OCI-LY3 (cell line): Measurements from ENCODE around the gene C2.

Experiments used
- H2AFZ ChIP-seq: fragments of 200-600, 300-600 bp; shearing (Covaris generic); 2 replicates; pipeline ENCODE4 v1.6.0; 2014; ENCODE audit warnings: antibody characterized with exemption, low read depth, low read length
- H3K27ac ChIP-seq: fragments of 200-600, 300-600 bp; sonication (generic); 2 replicates; pipeline ENCODE4 v1.5.1; 2014; ENCODE audit warnings: mild to moderate bottlenecking, low read length, moderate library complexity, mixed read lengths
- H3K27me3 ChIP-seq: fragments of 200-600, 300-600 bp; sonication (generic); 2 replicates; pipeline ENCODE4 v1.6.1; 2014; ENCODE audit warnings: low read depth, low read length, mixed read lengths
- H3K36me3 ChIP-seq: fragments of 200-600, 300-600 bp; sonication (generic); replicated peaks from 2 replicates; pipeline ENCODE3; 2014; ENCODE audit warnings: low read depth, low read length, mixed read lengths
- H3K4me1 ChIP-seq: fragments of 300-600, 200-600 bp; sonication (generic); 2 replicates; pipeline ENCODE4 v1.6.1; 2014; ENCODE audit warnings: low read length, mixed read lengths
- H3K4me2 ChIP-seq: fragments of 200-600, 300-600 bp; sonication (generic); 2 replicates; pipeline ENCODE4 v1.6.1; 2014; ENCODE audit warnings: low read length, mixed read lengths
- H3K4me3 ChIP-seq: fragments of 300-600, 200-600 bp; sonication (generic); 2 replicates; pipeline ENCODE4 v1.5.1; 2014; ENCODE audit warnings: antibody characterized with exemption, mild to moderate bottlenecking, low read length, moderate library complexity
- H3K79me2 ChIP-seq: fragments of 300-600, 200-600 bp; shearing (Covaris generic); 2 replicates; pipeline ENCODE4 v1.6.1; 2014; ENCODE audit warnings: mild to moderate bottlenecking, low read length, mixed read lengths
- H3K9ac ChIP-seq: fragments of 300-600, 200-600 bp; shearing (Covaris generic); 2 replicates; pipeline ENCODE4 v1.6.0; 2014; ENCODE audit warnings: mild to moderate bottlenecking, low read length, moderate library complexity
- H3K9me3 ChIP-seq: fragments of 200-600, 300-600 bp; shearing (Covaris generic); 2 replicates; pipeline ENCODE4 v1.6.1; 2014; ENCODE audit warnings: low read length, mixed read lengths; ENCODE audit not compliant: insufficient read depth
- H4K20me1 ChIP-seq: fragments of 200-600, 300-600 bp; sonication (generic); 2 replicates; pipeline ENCODE4 v1.6.1; 2016; ENCODE audit warnings: low read length, mixed read lengths; ENCODE audit not compliant: insufficient read depth
- CTCF ChIP-seq: fragments of 200-600, 300-600 bp; sonication (generic); IDR thresholded peaks from 2 replicates; pipeline ENCODE4 v1.5.1; 2014; ENCODE audit warnings: antibody characterized with exemption, low read length, low read depth
- EZH2phosphoT487 ChIP-seq: fragments of 200-600 bp; shearing (Covaris generic); IDR thresholded peaks from 2 replicates; pipeline ENCODE4 v1.6.1; 2018; ENCODE audit warnings: antibody characterized with exemption, mixed run types, low read depth

Gene C2

DNA sequence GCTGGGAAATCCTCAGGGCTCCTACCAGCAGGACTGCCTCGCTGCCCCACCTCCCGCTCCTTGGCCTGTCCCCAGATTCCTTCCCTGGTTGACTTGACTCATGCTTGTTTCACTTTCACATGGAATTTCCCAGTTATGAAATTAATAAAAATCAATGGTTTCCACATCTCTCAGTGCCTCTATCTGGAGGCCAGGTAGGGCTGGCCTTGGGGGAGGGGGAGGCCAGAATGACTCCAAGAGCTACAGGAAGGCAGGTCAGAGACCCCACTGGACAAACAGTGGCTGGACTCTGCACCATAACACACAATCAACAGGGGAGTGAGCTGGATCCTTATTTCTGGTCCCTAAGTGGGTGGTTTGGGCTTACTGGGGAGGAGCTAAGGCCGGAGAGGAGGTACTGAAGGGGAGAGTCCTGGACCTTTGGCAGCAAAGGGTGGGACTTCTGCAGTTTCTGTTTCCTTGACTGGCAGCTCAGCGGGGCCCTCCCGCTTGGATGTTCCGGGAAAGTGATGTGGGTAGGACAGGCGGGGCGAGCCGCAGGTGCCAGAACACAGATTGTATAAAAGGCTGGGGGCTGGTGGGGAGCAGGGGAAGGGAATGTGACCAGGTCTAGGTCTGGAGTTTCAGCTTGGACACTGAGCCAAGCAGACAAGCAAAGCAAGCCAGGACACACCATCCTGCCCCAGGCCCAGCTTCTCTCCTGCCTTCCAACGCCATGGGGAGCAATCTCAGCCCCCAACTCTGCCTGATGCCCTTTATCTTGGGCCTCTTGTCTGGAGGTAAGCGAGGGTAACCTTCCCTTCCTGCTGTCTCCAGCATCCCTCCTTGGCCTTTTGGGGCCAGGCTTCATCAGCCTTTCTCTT is 18.2 kb downstream of the C2 start, which contains the start of gene CFB:
Gene CFB, plus strand, starts transcription at position 589 of the 863 bp plus-strand sequence. Its CDS starts 127 bp downstream, at position 716.
- Histone ChIP-seq H2AFZ (no peak within 1 kb of the TSS), H3K27ac (no peak within 1 kb of the TSS)
- TF ChIP-seq CTCF = no peak
- no peak for TF ChIP-seq EZH2phosphoT487

DNA sequence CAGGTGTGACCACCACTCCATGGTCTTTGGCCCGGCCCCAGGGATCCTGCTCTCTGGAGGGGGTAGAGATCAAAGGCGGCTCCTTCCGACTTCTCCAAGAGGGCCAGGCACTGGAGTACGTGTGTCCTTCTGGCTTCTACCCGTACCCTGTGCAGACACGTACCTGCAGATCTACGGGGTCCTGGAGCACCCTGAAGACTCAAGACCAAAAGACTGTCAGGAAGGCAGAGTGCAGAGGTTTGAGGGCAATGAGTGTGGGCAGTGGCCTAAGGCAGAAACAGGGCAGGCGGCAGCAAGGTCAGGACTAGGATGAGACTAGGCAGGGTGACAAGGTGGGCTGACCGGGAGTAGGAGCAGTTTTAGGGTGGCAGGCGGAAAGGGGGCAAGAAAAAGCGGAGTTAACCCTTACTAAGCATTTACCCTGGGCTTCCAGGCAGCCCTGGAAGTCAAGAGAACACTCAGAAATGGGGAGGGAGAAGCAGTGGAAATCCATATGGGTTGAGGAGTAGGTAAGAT is 18.9 kb downstream of the C2 start:
- Histone ChIP-seq H3K27ac (no peak overlapping the region), H3K36me3 (no peaks in the 10 kb centered on the region), H3K79me2 (no peaks in the 10 kb centered on the region), H3K4me3 (no peak overlapping the region), H4K20me1 (no peaks in the 10 kb centered on the region), H3K4me2 (no peak overlapping the region), H3K9ac (no peak overlapping the region), H2AFZ (no peak overlapping the region), H3K9me3 (no peaks in the 10 kb centered on the region), H3K27me3 (no peaks in the 10 kb centered on the region), H3K4me1 (peaks cover 5% of the 10 kb centered on the region)
- TF ChIP-seq CTCF (no peak), EZH2phosphoT487 (no peak)

More for the DNA sequence above, 18.2 kb downstream of the C2 start, which contains the start of gene CFB:
- no peaks in the 10 kb centered on the region for H4K20me1 ChIP-seq
- H3K36me3 ChIP-seq = no peaks in the 10 kb centered on the region
- no peaks in the 10 kb centered on the region for H3K79me2 ChIP-seq
- no peak within 1 kb of the TSS for H3K4me3 ChIP-seq
- peak within 1 kb of the TSS; percentile 12; the same call in 1 of the 2 replicates for H3K4me2 ChIP-seq
- H3K9me3 ChIP-seq = no peaks in the 10 kb centered on the region
- H3K4me1 ChIP-seq = peaks cover 5% of the 10 kb centered on the region
- H3K9ac ChIP-seq = no peak within 1 kb of the TSS
- H3K27me3 ChIP-seq = no peaks in the 10 kb centered on the region

DNA sequence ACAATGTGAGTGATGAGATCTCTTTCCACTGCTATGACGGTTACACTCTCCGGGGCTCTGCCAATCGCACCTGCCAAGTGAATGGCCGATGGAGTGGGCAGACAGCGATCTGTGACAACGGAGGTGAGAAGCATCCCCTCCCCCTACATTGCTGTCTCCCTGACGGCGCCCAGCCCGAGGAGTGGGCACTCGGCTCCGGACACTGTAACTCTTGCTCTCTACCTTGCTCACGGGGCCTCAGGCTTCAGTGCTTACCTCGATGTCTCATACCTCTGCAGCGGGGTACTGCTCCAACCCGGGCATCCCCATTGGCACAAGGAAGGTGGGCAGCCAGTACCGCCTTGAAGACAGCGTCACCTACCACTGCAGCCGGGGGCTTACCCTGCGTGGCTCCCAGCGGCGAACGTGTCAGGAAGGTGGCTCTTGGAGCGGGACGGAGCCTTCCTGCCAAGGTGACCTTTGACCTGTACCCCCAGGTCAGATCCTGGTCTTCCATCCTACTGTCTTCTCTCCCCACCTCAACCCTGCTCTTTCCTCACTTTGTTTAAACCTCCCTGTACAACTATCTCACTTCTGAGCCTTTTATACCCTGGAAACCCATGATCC is 19.7 kb downstream of the C2 start:
- H3K9ac ChIP-seq = no peak overlapping the region
- H2AFZ ChIP-seq = no peak overlapping the region
- H3K36me3 ChIP-seq = no peaks in the 10 kb centered on the region
- no peak overlapping the region for H3K27ac ChIP-seq
- no peak overlapping the region for H3K4me3 ChIP-seq
- no peaks in the 10 kb centered on the region for H3K9me3 ChIP-seq
- peaks cover 5% of the 10 kb centered on the region for H3K4me1 ChIP-seq
- no peak overlapping the region for H3K4me2 ChIP-seq
- no peaks in the 10 kb centered on the region for H4K20me1 ChIP-seq
- no peaks in the 10 kb centered on the region for H3K79me2 ChIP-seq
- no peaks in the 10 kb centered on the region for H3K27me3 ChIP-seq
- no peak for TF ChIP-seq EZH2phosphoT487
- TF ChIP-seq CTCF = no peak

GRCh38 chr6:31947864-31948263 is 20.3 kb downstream of the C2 start:
- Histone ChIP-seq H4K20me1 (no peaks in the 10 kb centered on the region), H3K9me3 (no peaks in the 10 kb centered on the region), H3K4me2 (no peak overlapping the region), H3K36me3 (no peaks in the 10 kb centered on the region), H3K4me1 (peaks cover 5% of the 10 kb centered on the region), H3K27me3 (no peaks in the 10 kb centered on the region), H3K79me2 (no peaks in the 10 kb centered on the region), H2AFZ (no peak overlapping the region), H3K4me3 (no peak overlapping the region), H3K27ac (no peak overlapping the region), H3K9ac (no peak overlapping the region)
- TF ChIP-seq EZH2phosphoT487 (no peak), CTCF (no peak)
